HG03575 (cell line): ENCODE measurements around the gene CNTN1.

ENCODE experiments used
- ATAC-seq: cut with Tn5 transposase; IDR thresholded peaks from one replicate; pipeline ENCODE4 v1.9.1; 2021; ENCODE audit not compliant: unreplicated experiment, insufficient number of reproducible peaks, low FRiP score; ENCODE audit errors: extremely low read depth

Gene CNTN1

GRCh38 chr12:40921563-40922163, 229.4 kb downstream of the CNTN1 start:
- ATAC-seq: no peak

- ATAC-seq: no peak
These were observed 245.7 kb downstream of the CNTN1 start for GRCh38 chr12:40937891-40938290.

GRCh38 chr12:40942326-40942725, 250.1 kb downstream of the CNTN1 start:
- ATAC-seq: no peak

- no peak for ATAC-seq
These were observed 253.5 kb downstream of the CNTN1 start for GRCh38 chr12:40945772-40946171.

- ATAC-seq: no peak
These were observed 254.5 kb downstream of the CNTN1 start for GRCh38 chr12:40946612-40947194.

GRCh38 chr12:40947797-40948196, 255.6 kb downstream of the CNTN1 start:
- ATAC-seq: no peak

- ATAC-seq: no peak
These were observed 260.8 kb downstream of the CNTN1 start for GRCh38 chr12:40953076-40953475.

- ATAC-seq: no peak
These were observed 265.2 kb downstream of the CNTN1 start for GRCh38 chr12:40957417-40957816.

GRCh38 chr12:40959041-40959440, 266.8 kb downstream of the CNTN1 start:
- ATAC-seq: no peak

- no peak for ATAC-seq
These were observed 271.5 kb downstream of the CNTN1 start for GRCh38 chr12:40963751-40964150.

- no peak for ATAC-seq
These were observed 277.6 kb downstream of the CNTN1 start for GRCh38 chr12:40969796-40970195.

GRCh38 chr12:40970320-40970907, 278.2 kb downstream of the CNTN1 start:
- ATAC-seq: no peak

- no peak for ATAC-seq
These were observed 279.7 kb downstream of the CNTN1 start for GRCh38 chr12:40971911-40972310.

GRCh38 chr12:40976546-40976945, 284.3 kb downstream of the CNTN1 start:
- no peak for ATAC-seq

- no peak for ATAC-seq
These were observed 288.3 kb downstream of the CNTN1 start for GRCh38 chr12:40980427-40980961.

- ATAC-seq: no peak
These were observed 293.8 kb downstream of the CNTN1 start for GRCh38 chr12:40986001-40986400.

- no peak for ATAC-seq
These were observed 296.1 kb downstream of the CNTN1 start for GRCh38 chr12:40988355-40988754.

- no peak for ATAC-seq
These were observed 296.6 kb downstream of the CNTN1 start for GRCh38 chr12:40988824-40989223.

- no peak for ATAC-seq
These were observed 297.5 kb downstream of the CNTN1 start for GRCh38 chr12:40989785-40990184.

- no peak for ATAC-seq
These were observed 299.9 kb downstream of the CNTN1 start for GRCh38 chr12:40992158-40992557.
